ENCODE measurements around the gene EEF2K.

DNA sequence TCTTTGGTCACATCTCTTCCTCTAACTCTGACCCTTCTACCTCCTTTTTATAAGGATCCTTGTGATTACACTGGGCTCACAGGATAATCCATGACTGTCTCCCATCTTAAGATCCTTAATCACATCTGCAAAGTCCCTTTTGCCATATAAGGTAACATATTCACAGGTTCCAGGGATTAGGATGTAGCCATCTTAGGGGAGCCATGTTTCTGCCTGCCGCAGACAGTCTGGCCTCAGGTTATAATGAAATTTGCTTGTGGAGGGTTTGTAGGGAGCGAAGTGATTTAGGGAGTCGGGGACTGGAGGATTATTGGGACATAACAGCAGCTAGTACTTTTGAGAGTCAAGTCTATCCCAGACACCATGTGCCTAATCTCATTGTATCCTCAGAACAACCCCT lies 7.7 kb downstream of the EEF2K start:
- TF ChIP-seq, protein P1, sequence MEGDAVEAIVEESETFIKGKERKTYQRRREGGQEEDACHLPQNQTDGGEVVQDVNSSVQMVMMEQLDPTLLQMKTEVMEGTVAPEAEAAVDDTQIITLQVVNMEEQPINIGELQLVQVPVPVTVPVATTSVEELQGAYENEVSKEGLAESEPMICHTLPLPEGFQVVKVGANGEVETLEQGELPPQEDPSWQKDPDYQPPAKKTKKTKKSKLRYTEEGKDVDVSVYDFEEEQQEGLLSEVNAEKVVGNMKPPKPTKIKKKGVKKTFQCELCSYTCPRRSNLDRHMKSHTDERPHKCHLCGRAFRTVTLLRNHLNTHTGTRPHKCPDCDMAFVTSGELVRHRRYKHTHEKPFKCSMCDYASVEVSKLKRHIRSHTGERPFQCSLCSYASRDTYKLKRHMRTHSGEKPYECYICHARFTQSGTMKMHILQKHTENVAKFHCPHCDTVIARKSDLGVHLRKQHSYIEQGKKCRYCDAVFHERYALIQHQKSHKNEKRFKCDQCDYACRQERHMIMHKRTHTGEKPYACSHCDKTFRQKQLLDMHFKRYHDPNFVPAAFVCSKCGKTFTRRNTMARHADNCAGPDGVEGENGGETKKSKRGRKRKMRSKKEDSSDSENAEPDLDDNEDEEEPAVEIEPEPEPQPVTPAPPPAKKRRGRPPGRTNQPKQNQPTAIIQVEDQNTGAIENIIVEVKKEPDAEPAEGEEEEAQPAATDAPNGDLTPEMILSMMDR (IDR thresholded peaks at IDR 0.05; ENCODE audit: low read depth, low read length, poor library complexity, severe bottlenecking): no peak
- TF ChIP-seq EZH2phosphoT487 (IDR thresholded peaks at IDR 0.05; ENCODE audit: borderline replicate concordance, low read length): no peak

Data from DOHH2 (cell line).